Colon (tissue), 2 donors: Measurements from ENCODE around the gene PIAS4.

Experiments
- FAIRE-seq: peaks from 2 replicates; lab custom pipeline; 2012; peaks lifted over from hg19 to GRCh38; lab: Jason Lieb, UNC
- donor health status: control.
- donor health status: control.

PIAS4 gene

GRCh38 chr19:4023600-4024398, 16.3 kb downstream of the PIAS4 start:
- FAIRE-seq, result no peak

- no peak for FAIRE-seq
Measured at GRCh38 chr19:4025317-4025716, 17.8 kb downstream of the PIAS4 start.

- FAIRE-seq, result no peak
Measured at GRCh38 chr19:4027146-4027545, 19.6 kb downstream of the PIAS4 start.

GRCh38 chr19:4028334-4029246, 21.1 kb downstream of the PIAS4 start:
- FAIRE-seq, result no peak

- no peak for FAIRE-seq
Measured at GRCh38 chr19:4029247-4029614, 21.7 kb downstream of the PIAS4 start.

GRCh38 chr19:4030552-4030951, 23.0 kb downstream of the PIAS4 start:
- no peak for FAIRE-seq

- no peak for FAIRE-seq
Measured at GRCh38 chr19:4030981-4031380, 23.4 kb downstream of the PIAS4 start.

GRCh38 chr19:4031420-4031819, 23.9 kb downstream of the PIAS4 start:
- no peak for FAIRE-seq

- no peak for FAIRE-seq
Measured at GRCh38 chr19:4032436-4032835, 24.9 kb downstream of the PIAS4 start.

GRCh38 chr19:4033028-4033956, 25.8 kb downstream of the PIAS4 start:
- FAIRE-seq, result no peak

GRCh38 chr19:4034048-4035017, 26.8 kb downstream of the PIAS4 start:
- no peak for FAIRE-seq

GRCh38 chr19:4035018-4035566, 27.6 kb downstream of the PIAS4 start:
- no peak for FAIRE-seq

- no peak for FAIRE-seq
Measured at GRCh38 chr19:4035582-4035981, 28.0 kb downstream of the PIAS4 start.

GRCh38 chr19:4036576-4037300, 29.2 kb downstream of the PIAS4 start:
- no peak for FAIRE-seq

GRCh38 chr19:4037301-4037949, 29.9 kb downstream of the PIAS4 start:
- FAIRE-seq, result no peak

- FAIRE-seq, result no peak
Measured at GRCh38 chr19:4038057-4038456, 30.5 kb downstream of the PIAS4 start.

- FAIRE-seq, result no peak
Measured at GRCh38 chr19:4038661-4039423, 31.3 kb downstream of the PIAS4 start.

- FAIRE-seq, result no peak
Measured at GRCh38 chr19:4042064-4042730, 34.7 kb downstream of the PIAS4 start.
